HG03558 (cell line): ENCODE results near the gene SIGLECL1.

Experiments
- ATAC-seq: cut with Tn5 transposase; IDR thresholded peaks from one replicate; pipeline ENCODE4 v1.9.1; 2021; ENCODE audit warnings: moderate number of reproducible peaks; ENCODE audit not compliant: unreplicated experiment; ENCODE audit errors: extremely low read depth

Gene SIGLECL1

DNA sequence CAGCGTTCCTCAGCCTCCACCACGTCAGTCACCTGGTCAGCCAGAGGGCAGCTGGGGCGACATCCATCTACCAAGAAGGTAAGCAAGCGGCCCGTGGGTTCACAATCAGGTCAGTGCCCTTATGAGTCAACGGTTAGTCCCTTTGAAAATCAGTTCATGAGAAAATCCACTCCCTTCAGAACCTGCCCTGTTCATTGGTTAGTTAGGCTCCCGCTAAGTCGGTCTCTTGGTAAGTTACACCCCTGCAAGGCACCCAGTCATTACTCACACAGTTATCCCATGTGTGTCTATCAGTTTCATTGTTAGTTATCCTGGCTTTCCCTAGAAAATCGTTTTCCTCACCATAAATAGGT lies 564 bp downstream of the SIGLECL1 start:
- ATAC-seq = no peak

GRCh38 chr19:51252306-51253079 lies 1.6 kb downstream of the SIGLECL1 start:
- no peak for ATAC-seq

DNA sequence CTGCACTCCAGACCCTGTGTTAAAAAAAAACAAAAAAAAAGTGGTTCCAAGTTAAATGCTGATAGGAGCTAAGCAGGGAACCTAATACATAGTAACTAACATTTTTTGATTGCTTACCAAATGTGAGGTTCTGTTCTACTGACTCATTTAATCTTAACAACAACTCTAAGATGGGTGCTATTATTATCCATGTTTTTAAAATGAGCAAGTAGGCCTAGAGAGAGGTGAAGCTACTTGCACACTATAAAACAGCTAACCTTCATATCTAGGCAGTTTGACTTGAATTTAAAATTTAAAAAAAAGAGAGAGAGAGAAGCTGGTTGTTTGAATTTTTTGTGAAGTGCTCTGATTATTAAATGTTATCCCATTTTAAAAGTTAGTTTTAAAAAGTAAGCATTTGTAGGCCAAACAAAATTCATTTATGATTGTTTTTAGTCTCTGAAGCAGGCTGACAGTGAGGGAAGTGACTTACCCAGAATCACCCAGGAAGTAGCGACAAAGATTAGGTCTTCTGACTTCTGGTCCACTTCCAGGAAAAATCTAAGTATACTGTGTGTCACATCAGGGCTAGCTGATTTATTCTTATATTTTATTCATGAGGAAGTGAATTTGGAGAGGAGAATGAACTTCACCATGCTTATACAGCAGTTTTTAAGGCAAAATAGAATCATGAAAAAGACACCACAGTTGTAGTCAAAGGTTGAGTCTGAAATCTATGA lies 2.4 kb downstream of the SIGLECL1 start:
- ATAC-seq = no peak

DNA sequence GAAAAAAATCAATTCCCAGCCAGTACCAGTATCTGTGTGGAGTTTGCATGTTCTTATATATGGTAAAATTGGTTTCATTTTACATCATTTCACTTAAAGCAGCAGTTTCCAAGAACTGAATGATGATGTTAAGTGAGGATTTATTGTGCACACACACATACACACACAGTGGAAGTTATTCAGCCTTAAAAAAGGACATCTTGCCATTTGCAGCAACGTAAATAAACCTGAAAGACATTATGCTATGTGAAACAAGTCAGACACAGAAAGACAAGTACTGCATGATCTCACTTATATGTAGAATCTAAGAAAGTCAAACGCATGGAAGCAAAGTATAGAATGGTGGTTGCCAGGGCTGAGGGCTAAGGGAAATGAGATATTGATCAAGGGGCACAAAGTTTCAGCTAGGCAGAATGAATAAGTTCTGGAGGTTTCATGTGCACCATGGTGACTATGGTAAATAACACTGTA lies 5.3 kb downstream of the SIGLECL1 start:
- ATAC-seq = no peak

- ATAC-seq = no peak
Observed at GRCh38 chr19:51257471-51257870, 6.6 kb downstream of the SIGLECL1 start.

- ATAC-seq = no peak
Observed at GRCh38 chr19:51258165-51259160, 7.6 kb downstream of the SIGLECL1 start.

- no peak for ATAC-seq
Observed at GRCh38 chr19:51259348-51260245, 8.7 kb downstream of the SIGLECL1 start.

GRCh38 chr19:51263808-51264207 lies 12.9 kb downstream of the SIGLECL1 start:
- ATAC-seq = no peak

GRCh38 chr19:51271067-51271466 lies 20.2 kb downstream of the SIGLECL1 start:
- no peak for ATAC-seq

DNA sequence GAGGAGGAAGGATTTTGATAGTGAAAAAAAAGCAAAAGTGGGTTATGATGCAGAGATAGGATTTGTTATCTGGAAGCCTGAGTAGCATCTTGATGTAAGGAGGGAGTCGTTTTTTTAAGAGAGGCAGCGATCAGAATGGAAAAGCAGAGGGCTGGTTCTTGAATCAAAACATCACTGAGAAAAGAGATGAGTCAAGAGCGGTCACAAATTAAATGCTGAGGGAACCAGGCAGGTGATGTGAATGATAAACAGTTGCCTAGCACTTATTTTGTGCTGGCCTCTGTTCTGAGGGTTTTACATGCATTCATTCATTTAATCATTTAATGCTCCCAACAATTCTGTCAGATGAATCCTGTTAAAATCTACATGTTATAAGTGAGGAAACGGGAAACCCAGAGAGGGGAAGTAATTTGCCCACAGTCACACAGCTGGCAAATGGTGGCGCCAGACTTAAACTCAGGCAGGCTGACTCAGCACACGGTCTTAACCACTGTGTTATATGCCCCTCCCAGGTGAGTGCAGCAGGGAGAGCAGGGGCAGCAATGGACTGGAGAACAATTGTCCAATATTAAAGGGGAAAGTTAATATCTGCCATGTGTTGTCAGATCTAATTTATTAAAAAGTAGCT lies 21.4 kb downstream of the SIGLECL1 start:
- no peak for ATAC-seq

DNA sequence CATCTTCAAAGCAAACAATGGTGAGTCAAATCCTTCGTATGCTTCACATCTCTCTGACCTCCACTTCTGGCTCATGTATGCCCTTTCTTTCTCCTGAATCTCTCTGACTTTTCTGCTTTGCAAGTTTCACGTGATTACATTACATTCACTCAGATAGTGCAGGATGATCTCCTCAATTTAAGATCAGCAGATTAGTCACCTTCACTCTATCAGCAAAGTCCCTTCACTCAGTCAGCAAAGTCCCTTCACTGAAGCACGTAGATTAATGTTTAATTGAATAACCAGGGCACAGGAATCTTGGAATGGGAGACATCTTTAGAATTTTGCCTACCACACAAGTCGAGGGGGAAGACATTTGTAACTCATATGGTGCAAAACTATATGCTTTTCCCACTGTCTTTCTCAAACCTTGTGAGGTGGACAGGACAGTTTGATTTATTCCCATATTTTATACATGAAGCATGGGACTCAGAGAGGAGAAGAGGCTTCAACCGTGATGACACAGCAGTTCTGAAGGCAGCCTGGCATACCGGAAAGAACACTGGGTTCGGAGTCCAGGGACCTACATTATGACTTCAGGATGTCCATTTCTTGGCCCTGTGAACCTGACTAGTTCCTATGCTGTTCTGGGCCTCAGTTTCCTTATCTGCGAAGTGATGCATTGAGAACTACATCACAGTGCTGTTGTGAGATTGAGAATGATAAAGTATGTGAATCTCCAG lies 23.3 kb downstream of the SIGLECL1 start:
- ATAC-seq = no peak

- ATAC-seq = no peak
Observed at GRCh38 chr19:51277112-51277511, 26.2 kb downstream of the SIGLECL1 start.

- no peak for ATAC-seq
Observed at GRCh38 chr19:51282335-51282734, 31.5 kb downstream of the SIGLECL1 start.

GRCh38 chr19:51285682-51286081 lies 34.8 kb downstream of the SIGLECL1 start:
- no peak for ATAC-seq

GRCh38 chr19:51289635-51290034 lies 38.8 kb downstream of the SIGLECL1 start:
- no peak for ATAC-seq

GRCh38 chr19:51292971-51293370 lies 42.1 kb downstream of the SIGLECL1 start:
- ATAC-seq = no peak

- ATAC-seq = no peak
Observed at GRCh38 chr19:51293571-51294210, 42.8 kb downstream of the SIGLECL1 start.
